NCI-H82 treated with DMSO at 0.1 percent for 48 hours (cell line): Measurements from ENCODE around the gene CCDC117.
"Not testable (repeated sequence)": the region's sequence is repeated elsewhere in the genome, so short reads cannot be mapped to it uniquely, and the experiment has no call there.

ENCODE experiments used
- DNase-seq: peaks from one replicate; lab custom pipeline; 2025; ENCODE audit not compliant: unreplicated experiment; lab: John Stamatoyannopoulos, UW

The CCDC117 gene

GRCh38 chr22:28801845-28802594, 29.5 kb downstream of the CCDC117 start:
- no peak for DNase-seq

GRCh38 chr22:28802595-28803123, 30.2 kb downstream of the CCDC117 start:
- DNase-seq = no peak

GRCh38 chr22:28805426-28805825, 32.9 kb downstream of the CCDC117 start:
- DNase-seq = not testable (repeated sequence)

- DNase-seq = no peak
Measured at GRCh38 chr22:28808716-28809355, 36.3 kb downstream of the CCDC117 start.

GRCh38 chr22:28810821-28811491, 38.5 kb downstream of the CCDC117 start:
- DNase-seq = no peak

GRCh38 chr22:28812516-28812915, 40.0 kb downstream of the CCDC117 start:
- DNase-seq = no peak

- DNase-seq = no peak
Measured at GRCh38 chr22:28813772-28814518, 41.5 kb downstream of the CCDC117 start.

GRCh38 chr22:28815111-28815510, 42.6 kb downstream of the CCDC117 start:
- no peak for DNase-seq

GRCh38 chr22:28815729-28816128, 43.2 kb downstream of the CCDC117 start:
- DNase-seq = no peak

GRCh38 chr22:28817064-28817463, 44.6 kb downstream of the CCDC117 start:
- DNase-seq = no peak

- no peak for DNase-seq
Measured at GRCh38 chr22:28817919-28818859, 45.7 kb downstream of the CCDC117 start.

GRCh38 chr22:28819253-28820096, 47.0 kb downstream of the CCDC117 start:
- no peak for DNase-seq

GRCh38 chr22:28820885-28821284, 48.4 kb downstream of the CCDC117 start:
- no peak for DNase-seq

- no peak for DNase-seq
Measured at GRCh38 chr22:28821452-28821851, 49.0 kb downstream of the CCDC117 start.

GRCh38 chr22:28822930-28823551, 50.5 kb downstream of the CCDC117 start:
- DNase-seq = no peak

GRCh38 chr22:28824455-28824854, 52.0 kb downstream of the CCDC117 start:
- not testable (repeated sequence) for DNase-seq

- DNase-seq = not testable (repeated sequence)
Measured at GRCh38 chr22:28826430-28826829, 53.9 kb downstream of the CCDC117 start.

GRCh38 chr22:28826921-28827320, 54.4 kb downstream of the CCDC117 start:
- DNase-seq = no peak
